T47D (cell line): ENCODE measurements around the gene COL12A1.
A peak's percentile ranks its signal among the peaks of the same experiment; 100 is the strongest.

Experiments used
- DNase-seq, 2 experiments: peaks; one replicate each; pipeline versions ENCODE4 v3.0.0 to v3.0.0-alpha.2; 2011 to 2012; ENCODE audit warnings: low read depth in 1 of 2, low spot score in 1 of 2
- JUND ChIP-seq: IDR thresholded peaks from 2 replicates; pipeline ENCODE4 v1.6.1; 2012; ENCODE audit warnings: low read depth
- in situ Hi-C: cut with HindIII; loops from 2 replicates; pipeline ENCODE4 v1.10.0; 2016; ENCODE audit warnings: low sequenced_read_pairs, low pct_unique_long_range_greater_than_20kb

The COL12A1 gene

DNA sequence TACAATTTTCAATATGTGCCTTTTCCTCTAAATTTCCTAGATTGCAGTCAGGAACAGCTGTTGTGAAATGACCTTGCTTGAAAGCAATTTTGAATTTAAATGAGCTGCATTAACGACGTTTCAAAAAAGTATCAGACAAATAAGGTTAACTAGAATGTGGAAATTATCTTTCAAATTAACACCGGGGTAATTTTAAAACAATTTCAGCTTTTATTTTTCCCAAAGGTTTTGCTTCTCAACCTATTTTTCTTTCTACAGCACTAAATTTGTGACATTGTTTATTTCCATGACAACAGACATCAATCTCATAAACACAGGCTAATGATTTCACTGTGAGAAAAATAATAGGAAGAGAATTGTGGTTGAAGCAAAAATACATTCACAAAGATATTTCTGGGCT is 38.5 kb downstream of the COL12A1 start:
- in situ Hi-C loops, result no loop called here
- no peak for DNase-seq
- TF ChIP-seq JUND, result no peak

DNA sequence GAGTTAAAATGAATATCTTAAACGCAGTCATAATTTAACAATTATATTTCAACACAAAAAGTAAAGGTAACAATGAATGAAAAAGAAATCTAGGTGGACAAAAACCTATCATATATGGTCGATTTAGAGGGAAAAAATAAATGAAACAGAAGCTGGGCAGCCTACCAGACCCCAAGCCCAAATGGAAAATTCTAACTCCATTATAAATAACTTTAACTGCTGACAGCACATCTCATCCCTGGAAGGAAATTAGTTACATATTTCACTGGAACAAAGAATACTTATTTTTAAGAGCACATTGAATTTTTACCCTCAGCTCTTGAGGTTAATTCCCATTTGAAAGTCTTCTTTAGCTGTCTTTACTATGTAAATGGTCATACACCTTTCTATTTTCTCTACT is 39.1 kb downstream of the COL12A1 start:
- TF ChIP-seq JUND, result no peak
- no peak for DNase-seq
- in situ Hi-C loops, result no loop called here

DNA sequence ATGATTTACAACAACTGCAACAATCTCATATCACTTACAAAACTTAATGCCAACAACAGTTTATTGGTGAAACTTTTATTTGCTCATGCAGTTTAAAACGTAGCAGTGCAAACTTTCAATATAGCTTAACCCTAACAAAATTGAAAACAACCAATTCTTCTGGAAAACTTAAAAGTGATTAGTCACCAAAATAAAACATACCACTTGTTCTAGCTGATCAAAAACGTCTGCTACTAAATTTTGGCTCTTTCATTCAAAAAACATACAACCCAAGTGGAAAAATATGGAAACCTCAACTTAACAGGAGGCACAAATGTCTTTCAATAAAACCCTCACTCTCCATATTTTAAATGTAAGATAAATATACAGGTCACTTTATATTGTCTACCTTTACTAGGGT is 39.6 kb downstream of the COL12A1 start:
- in situ Hi-C loops, result no loop called here
- no peak for DNase-seq
- no peak for TF ChIP-seq JUND

DNA sequence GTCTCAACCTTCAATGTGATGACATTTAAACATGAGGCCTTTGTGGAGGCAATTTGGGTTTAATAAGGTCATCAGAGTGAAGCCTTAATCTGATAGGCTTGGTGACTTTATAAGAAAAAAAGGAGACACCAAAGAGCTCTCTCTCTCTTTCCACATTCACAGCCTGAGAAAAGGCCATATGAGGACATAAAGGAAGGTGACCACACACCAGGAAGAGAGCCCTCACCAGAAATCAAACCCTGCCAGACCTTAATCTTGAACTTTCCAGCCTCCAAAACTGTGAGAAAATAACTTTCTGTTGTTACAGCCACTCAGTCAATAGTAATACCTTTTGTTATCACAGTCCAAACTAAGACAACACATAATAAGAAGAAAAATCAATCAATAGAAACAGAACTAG is 47.7 kb downstream of the COL12A1 start:
- TF ChIP-seq JUND, result no peak
- in situ Hi-C loops, result no loop called here
- no peak for DNase-seq

DNA sequence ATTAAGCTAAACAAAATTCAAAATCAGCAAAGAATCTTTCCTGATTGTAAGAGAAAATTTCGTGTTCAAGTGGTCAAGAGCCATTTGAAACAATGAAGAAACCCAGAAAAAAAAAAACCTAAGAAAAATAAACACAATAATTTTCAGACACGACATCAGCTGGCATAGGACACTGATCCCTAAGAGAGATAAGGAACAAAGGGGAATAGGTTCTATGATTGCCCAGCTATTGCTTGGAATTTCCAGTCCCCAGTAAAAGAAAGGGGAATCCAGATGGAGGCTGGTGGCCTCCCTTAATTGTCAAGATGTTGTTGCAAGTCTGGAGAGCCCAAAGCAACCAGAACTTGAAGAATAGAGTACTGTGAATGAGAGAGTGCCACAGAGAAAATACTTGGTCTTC is 48.5 kb downstream of the COL12A1 start:
- DNase-seq, result no peak
- in situ Hi-C loops, result no loop called here
- TF ChIP-seq JUND, result no peak

DNA sequence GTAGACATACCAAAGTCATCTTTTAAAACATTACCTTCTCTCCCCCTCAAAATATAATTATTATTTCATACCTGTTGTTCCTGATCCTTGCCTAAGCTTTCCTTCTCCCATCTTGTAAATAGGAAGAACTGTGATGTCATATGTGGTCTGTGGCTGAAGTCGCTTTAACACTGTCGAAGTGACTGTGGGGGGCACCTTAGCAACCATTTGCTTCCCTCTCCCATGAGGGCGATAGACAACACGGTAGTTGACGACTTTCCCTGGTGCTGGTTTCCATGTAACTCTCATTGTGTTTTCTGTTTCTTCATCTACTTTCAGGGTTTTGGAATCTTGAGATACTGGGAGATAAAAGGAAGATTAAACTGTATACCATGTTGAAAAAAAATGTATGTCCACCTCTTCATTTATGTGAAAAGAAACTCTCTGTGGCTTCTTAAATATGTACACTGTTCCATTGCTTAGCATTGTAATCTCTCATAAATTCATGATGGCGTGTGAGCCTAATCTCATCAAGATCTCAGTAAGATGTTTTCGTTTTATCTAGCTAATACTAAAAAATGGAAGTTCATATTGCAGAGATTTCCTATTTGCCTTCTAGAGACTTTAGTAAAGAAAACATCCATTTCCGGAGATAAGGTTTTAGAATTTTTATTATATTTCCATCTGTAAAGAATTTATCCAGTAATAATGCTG is 49.5 kb downstream of the COL12A1 start:
- in situ Hi-C loops, result no loop called here
- no peak for TF ChIP-seq JUND
- DNase-seq, result no peak

DNA sequence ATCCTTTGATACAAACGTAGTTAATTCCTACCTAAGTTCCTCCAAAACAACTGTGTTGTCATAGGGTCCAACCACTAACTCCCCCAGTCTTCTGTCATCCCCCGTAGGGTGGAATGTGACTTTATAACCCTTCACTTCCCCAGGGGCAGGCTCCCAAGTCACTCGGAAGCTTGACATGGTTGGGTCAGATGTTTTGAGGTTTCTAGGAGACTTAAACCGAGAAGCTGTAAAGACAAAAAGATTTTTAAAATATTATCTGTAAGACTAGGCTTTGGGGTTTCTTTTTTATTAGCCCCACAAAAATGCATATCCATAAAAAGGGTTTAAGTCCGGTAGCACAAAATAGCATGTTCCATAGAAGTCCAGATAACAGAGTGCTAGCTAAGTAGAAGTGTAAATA is 50.2 kb downstream of the COL12A1 start:
- no peak for TF ChIP-seq JUND
- DNase-seq, result no peak
- in situ Hi-C loops, result no loop called here

DNA sequence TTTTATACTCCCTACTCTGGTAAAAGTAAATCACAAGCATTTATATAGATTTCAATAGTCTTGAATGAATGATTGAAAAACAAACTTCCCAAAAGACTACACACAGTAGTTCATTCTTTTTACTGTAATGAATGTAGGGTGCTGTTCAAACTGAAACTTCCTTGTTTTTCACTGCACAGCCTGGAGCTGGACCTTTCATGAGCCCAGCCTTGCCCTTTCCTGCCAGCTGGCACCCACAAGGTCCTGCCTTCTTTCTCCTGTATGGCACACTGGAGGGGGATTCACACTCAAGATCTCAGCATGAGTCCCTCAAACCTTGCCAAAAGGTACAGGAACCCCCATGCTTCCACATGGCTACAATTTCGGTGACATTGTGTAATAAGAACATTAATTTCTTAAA is 50.9 kb downstream of the COL12A1 start:
- DNase-seq, result no peak
- no peak for TF ChIP-seq JUND
- in situ Hi-C loops, result no loop called here

DNA sequence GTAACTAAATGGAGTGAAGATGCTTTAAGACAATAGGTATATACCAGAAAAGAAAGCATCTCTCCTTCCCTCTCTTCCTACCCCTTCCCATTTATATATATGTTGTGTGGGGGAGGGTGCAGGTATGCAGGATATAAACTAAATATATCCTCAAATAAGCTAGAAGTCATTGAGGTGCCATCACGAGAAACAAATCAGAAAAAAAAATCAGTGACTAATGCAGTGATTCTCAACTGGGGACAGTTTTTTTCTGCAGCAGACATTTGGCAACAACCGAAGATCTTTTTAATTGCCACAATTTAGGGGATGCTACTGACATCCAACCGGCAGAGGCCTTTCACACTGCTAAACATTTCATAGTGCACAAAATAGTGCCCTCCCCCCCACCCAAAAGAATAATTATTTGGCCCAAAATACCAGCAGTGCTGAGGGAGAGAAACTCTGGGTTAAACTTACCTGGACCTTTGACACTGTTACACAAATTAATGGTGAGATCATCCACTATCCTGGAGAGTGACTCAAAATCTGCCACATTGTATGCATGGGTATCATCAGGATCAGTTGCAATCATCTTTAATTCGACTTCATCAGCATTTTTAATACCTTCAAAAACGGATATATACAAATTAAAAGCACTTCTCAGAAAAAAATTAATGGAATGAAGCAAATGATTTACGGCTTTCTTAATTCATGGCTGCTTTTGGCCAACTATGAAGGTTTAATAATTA is 55.0 kb downstream of the COL12A1 start:
- no peak for TF ChIP-seq JUND
- no peak for DNase-seq
- in situ Hi-C loops, result no loop called here

DNA sequence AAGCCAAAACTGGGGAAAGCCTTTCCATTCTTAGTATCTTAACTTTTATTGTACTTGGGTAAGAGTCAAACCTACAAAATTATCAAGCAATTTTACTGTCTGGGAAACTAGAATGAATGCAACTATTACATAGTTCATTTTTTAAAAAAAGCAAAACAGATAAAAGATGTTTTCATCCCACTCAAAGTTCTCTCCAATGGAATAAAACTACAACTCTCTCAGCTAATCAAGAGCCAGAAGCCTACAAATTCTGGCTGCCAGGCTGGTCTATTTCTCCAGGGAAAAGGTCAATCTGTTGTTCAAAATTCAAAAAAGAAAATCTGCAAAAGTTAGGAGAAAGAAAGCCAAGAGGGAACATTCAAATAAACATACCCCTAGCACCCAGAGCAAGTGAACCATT is 56.2 kb downstream of the COL12A1 start:
- no peak for TF ChIP-seq JUND
- no peak for DNase-seq
- in situ Hi-C loops, result no loop called here

DNA sequence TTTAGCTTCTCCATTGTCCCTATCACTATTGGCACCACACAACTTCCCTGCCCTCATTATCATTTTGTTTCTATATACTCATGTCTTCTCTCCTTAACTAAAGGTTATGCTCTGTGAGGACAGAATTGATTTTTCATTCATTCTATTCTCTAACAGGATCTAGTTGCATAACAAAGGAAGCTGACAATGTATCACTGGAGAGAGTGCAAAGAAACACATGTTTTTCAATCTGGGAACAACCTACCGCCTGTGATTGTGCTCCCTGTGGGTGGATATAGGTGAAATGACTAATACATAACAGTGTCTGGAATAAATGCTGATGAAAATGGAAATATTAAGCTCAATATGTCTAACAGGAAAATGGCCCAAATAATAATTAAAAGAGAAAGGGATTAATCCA is 56.6 kb downstream of the COL12A1 start:
- no peak for TF ChIP-seq JUND
- in situ Hi-C loops, result no loop called here

DNA sequence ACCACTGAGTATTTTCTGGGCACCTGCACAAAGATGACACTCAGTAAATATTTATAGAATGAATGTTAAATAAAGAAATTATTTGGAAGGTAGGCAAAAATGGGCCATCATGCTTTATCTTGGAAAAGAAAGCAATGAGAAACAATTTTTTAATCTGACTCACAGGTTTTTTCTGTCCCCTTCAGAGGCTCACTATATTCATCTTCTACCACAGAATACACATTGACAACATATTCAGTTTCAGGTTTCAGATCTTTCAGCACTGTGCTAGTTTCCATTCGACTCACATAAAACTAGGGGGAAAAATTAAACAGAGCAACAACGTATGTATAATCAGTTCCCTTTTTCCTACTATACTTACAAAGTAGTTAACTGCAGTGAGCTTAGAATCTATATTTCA is 58.3 kb downstream of the COL12A1 start:
- no peak for DNase-seq
- TF ChIP-seq JUND, result no peak
- in situ Hi-C loops, result no loop called here

More for the DNA sequence above, 56.6 kb downstream of the COL12A1 start:
- DNase-seq, result no peak

DNA sequence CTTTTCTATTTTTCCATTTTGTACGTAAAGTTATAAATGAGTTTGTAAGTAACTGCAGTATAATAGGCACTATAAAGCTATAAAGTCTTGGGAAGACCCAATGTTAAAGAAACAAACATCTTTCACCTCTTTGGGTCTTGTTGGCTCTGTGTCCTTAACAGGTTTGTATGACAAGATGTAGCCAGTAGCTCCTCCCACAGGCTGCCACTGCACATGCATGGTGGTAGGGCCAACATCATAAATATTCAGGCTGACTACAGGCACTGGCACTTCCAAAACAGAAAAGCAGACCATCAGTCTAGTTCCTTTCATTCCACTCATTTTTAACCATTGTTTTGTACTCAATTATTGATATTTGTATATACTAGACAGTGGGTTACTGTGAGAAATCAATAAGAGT is 59.9 kb downstream of the COL12A1 start:
- DNase-seq, result peak in 1 of 2 experiments; percentile 32
- no peak for TF ChIP-seq JUND
- in situ Hi-C loops, result no loop called here

DNA sequence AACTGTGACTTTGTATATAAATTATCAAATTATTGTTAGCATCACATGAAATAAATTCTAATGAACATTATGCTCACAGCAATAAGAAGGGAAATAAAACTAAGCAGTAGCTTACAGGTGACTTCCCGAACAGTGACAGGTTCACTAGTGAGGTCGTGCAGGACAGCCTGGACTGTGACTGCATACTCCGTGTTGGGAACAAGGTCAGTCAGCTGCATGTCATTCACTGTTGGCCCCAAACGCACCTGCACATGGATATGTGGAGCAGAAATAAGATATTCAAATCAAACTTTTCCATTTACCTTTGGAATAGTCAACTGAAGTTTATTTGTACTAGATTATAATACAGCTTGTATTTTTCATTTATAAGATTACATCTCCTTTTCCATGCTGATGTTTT is 60.6 kb downstream of the COL12A1 start:
- no peak for TF ChIP-seq JUND
- in situ Hi-C loops, result no loop called here
- DNase-seq, result no peak
